ENCODE data around the gene EID3.

EID3 gene

GRCh38 chr12:104296718-104297117 is 6.8 kb upstream of the EID3 start:
- Histone ChIP-seq H3K36me3 (replicated peaks; ENCODE audit: low read depth, low read length) (peaks cover 54% of the 10 kb centered on the region), H3K4me1 (ENCODE audit: low read length) (no peaks in the 10 kb centered on the region), H3K9me3 (ENCODE audit: insufficient read depth, low read length) (no peaks in the 10 kb centered on the region), H3K79me2 (ENCODE audit: low read length) (peaks cover 99% of the 10 kb centered on the region), H3K9ac (ENCODE audit: low read length) (no peak overlapping the region), H4K20me1 (ENCODE audit: insufficient read depth, low read length) (peaks cover 50% of the 10 kb centered on the region), H2AFZ (ENCODE audit: low read depth, low read length) (no peak overlapping the region), H3K27ac (ENCODE audit: low read length) (no peak overlapping the region), H3K4me3 (ENCODE audit: low read length) (no peak overlapping the region), H3K27me3 (ENCODE audit: low read depth, low read length) (no peaks in the 10 kb centered on the region), H3K4me2 (ENCODE audit: low read length) (no peak overlapping the region)
- no peak for TF ChIP-seq EZH2phosphoT487 (IDR thresholded peaks at IDR 0.05; ENCODE audit: low read depth)
- no peak for TF ChIP-seq CTCF (IDR thresholded peaks at IDR 0.05; ENCODE audit: low read depth, low read length)

DNA sequence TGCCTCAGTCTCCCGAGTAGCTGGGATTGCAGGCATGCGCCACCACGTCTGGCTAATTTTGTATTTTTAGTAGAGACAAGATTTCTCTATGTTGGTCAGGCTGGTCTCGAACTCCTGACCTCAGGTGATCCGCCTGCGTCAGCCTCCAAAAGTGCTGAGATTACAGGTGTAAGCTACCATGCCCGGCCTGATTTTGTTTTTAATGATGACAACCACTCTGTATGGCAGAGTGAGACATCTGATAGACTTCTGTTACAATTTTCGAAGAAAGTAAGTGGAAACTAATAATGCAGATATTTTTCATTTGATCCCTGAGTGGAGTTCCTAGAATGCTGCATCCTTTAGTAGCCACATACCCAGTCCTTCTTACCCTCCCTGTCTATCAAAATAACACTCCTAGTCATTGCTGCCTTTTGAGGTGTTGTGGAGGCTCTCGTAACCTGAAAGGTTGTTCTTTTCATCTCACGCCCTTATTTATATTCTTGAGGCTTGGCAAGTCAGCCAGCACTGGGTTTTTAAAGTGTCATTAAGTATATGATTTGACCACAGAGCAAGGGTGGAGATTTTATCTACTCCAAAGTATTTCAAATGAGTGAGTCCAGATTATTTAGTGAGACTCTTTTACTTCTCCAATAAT is 5.9 kb upstream of the EID3 start:
- Histone ChIP-seq H3K9me3 (ENCODE audit: insufficient read depth, low read length) (no peaks in the 10 kb centered on the region), H4K20me1 (ENCODE audit: insufficient read depth, low read length) (peaks cover 52% of the 10 kb centered on the region), H3K27ac (ENCODE audit: low read length) (no peak overlapping the region), H3K9ac (ENCODE audit: low read length) (no peak overlapping the region), H2AFZ (ENCODE audit: low read depth, low read length) (no peak overlapping the region), H3K4me3 (ENCODE audit: low read length) (no peak overlapping the region), H3K36me3 (replicated peaks; ENCODE audit: low read depth, low read length) (peaks cover 53% of the 10 kb centered on the region), H3K27me3 (ENCODE audit: low read depth, low read length) (no peaks in the 10 kb centered on the region), H3K79me2 (ENCODE audit: low read length) (peaks cover 99% of the 10 kb centered on the region), H3K4me2 (ENCODE audit: low read length) (no peak overlapping the region), H3K4me1 (ENCODE audit: low read length) (no peaks in the 10 kb centered on the region)
- no peak for TF ChIP-seq CTCF (IDR thresholded peaks at IDR 0.05; ENCODE audit: low read depth, low read length)
- no peak for TF ChIP-seq EZH2phosphoT487 (IDR thresholded peaks at IDR 0.05; ENCODE audit: low read depth)

DNA sequence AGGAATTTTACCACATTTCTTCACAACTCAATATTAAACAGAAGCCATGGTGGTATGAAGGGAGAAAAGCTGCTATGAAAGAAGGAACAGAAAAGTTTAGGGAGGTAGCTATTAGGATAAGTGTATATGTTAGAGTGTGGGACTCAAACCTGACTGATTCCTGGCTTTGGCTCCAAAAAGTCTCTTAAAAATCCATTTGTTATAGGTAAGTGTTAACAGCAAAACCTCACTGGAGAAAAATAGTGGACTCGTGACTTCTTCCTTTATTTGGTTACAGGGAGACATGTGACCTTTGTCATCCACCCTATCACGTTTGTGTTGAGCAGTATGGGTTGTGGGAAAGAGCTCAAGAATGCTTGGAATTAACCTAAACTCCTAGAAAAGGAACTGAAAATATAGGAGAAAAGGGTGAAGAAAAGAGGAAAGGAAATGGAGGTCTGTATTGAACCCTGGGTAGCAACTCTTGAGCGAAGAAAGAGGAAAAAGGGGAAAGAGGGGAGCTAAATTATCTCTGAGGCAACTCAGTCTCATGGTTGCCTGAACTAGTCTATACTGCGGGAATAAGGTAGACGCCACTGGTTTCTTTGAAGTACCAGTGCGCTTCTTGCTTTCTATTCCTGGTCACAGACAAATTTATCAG is 3.6 kb upstream of the EID3 start:
- Histone ChIP-seq H3K27me3 (ENCODE audit: low read depth, low read length) (no peaks in the 10 kb centered on the region), H3K4me3 (ENCODE audit: low read length) (no peak overlapping the region), H3K4me1 (ENCODE audit: low read length) (no peaks in the 10 kb centered on the region), H3K9ac (ENCODE audit: low read length) (no peak overlapping the region), H3K79me2 (ENCODE audit: low read length) (peaks cover 99% of the 10 kb centered on the region), H2AFZ (ENCODE audit: low read depth, low read length) (no peak overlapping the region), H3K36me3 (replicated peaks; ENCODE audit: low read depth, low read length) (peaks cover 56% of the 10 kb centered on the region), H3K9me3 (ENCODE audit: insufficient read depth, low read length) (no peaks in the 10 kb centered on the region), H3K27ac (ENCODE audit: low read length) (no peak overlapping the region), H3K4me2 (ENCODE audit: low read length) (no peak overlapping the region), H4K20me1 (ENCODE audit: insufficient read depth, low read length) (peaks cover 65% of the 10 kb centered on the region)
- TF ChIP-seq EZH2phosphoT487 (IDR thresholded peaks at IDR 0.05; ENCODE audit: low read depth) = no peak
- TF ChIP-seq CTCF (IDR thresholded peaks at IDR 0.05; ENCODE audit: low read depth, low read length) = no peak

DNA sequence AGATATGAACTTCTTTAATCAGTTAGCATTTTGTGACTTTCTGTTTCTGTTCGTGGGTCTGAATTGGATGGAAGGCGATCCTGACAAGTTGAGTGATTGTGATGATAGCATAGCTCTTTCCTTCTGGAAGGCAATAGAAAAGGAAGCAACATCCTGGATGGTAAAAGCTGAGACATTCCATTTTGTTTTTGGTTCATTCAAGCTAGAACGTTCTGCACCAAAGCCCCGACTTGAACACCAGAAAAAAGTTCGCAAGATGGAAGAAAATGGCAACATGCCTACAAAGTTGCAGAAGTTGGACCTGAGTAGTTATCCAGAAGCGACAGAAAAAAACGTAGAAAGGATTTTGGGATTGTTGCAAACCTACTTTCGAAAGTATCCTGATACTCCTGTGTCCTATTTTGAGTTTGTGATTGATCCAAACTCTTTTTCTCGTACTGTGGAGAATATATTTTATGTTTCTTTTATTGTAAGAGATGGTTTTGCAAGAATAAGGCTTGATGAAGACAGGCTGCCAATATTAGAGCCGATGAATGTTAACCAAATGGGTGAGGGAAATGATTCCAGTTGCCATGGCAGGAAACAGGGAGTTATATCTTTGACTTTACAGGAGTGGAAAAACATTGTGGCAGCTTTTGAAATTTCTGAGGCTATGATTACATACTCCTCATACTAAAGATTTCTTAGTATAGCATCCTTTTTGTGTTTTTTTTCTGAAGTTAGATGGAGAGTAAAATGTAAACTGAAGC is 896 bp downstream of the EID3 start:
- H3K27me3 ChIP-seq (ENCODE audit: low read depth, low read length) = no peaks in the 10 kb centered on the region
- peaks cover 69% of the 10 kb centered on the region for H4K20me1 ChIP-seq (ENCODE audit: insufficient read depth, low read length)
- no peaks in the 10 kb centered on the region for H3K9me3 ChIP-seq (ENCODE audit: insufficient read depth, low read length)
- no peak overlapping the region for H3K4me2 ChIP-seq (ENCODE audit: low read length)
- no peak for TF ChIP-seq CTCF (IDR thresholded peaks at IDR 0.05; ENCODE audit: low read depth, low read length)
- no peak for TF ChIP-seq EZH2phosphoT487 (IDR thresholded peaks at IDR 0.05; ENCODE audit: low read depth)
- H3K27ac ChIP-seq (ENCODE audit: low read length) = no peak overlapping the region
- H2AFZ ChIP-seq (ENCODE audit: low read depth, low read length) = no peak overlapping the region
- H3K36me3 ChIP-seq (replicated peaks; ENCODE audit: low read depth, low read length) = peaks cover 28% of the 10 kb centered on the region
- no peak overlapping the region for H3K9ac ChIP-seq (ENCODE audit: low read length)
- no peak overlapping the region for H3K4me3 ChIP-seq (ENCODE audit: low read length)
- peaks cover 100% of the 10 kb centered on the region for H3K79me2 ChIP-seq (ENCODE audit: low read length)
- no peaks in the 10 kb centered on the region for H3K4me1 ChIP-seq (ENCODE audit: low read length)
